ENCODE data around the gene MOBP.

- no peak for TF ChIP-seq TAF1 (IDR thresholded peaks at IDR 0.05; ENCODE audit: borderline replicate concordance, low read depth, low read length)
- TF ChIP-seq POLR2A (IDR thresholded peaks at IDR 0.05; ENCODE audit: low read depth, low read length): no peak
- no peak for TF ChIP-seq POLR2AphosphoS5 (IDR thresholded peaks at IDR 0.05; ENCODE audit: low read depth, low read length)
Observed at GRCh38 chr3:39506863-39507262, 39.4 kb downstream of the MOBP start.

Data from GM12892 (cell line).